ENCODE measurements around the gene CHMP1A.

The CHMP1A gene

GRCh38 chr16:89623511-89624261, 33.8 kb downstream of the CHMP1A start:
- no peak for DNase-seq (ENCODE audit: low spot score)

DNA sequence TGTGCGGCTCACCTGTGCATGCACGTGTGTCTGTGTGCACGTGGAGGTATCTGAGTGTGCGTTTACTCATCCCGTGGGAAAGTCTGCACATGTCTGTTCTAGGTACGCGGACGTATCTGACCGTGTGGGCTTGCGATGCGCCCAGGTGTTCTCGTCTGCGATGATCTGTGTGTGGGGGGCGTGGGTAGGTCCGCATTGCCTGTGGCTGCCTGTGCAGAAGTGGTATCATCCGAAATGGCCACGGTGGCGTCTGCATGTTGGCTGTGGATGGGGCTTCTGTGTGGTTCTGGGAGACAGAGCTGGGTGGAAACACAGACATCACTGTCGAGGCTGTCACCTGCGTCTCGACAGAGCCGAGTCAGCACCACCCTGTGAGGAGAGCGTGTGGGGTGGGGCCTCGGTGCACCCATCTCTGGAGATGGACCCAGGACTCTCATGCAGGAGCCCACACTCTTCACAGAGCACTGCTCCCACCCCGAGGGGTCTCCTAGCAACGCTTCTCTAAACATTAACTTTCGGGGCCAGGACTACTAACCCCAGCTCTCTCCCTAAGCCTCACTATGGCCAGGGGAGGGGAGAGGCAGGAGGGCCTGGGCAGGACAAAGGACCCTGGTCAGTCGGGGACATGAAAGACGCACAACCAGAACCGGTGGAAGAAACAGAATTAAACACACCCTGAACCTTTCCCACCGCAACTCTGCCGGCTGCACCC, 35.7 kb downstream of the CHMP1A start:
- DNase-seq (ENCODE audit: low spot score), result no peak

DNA sequence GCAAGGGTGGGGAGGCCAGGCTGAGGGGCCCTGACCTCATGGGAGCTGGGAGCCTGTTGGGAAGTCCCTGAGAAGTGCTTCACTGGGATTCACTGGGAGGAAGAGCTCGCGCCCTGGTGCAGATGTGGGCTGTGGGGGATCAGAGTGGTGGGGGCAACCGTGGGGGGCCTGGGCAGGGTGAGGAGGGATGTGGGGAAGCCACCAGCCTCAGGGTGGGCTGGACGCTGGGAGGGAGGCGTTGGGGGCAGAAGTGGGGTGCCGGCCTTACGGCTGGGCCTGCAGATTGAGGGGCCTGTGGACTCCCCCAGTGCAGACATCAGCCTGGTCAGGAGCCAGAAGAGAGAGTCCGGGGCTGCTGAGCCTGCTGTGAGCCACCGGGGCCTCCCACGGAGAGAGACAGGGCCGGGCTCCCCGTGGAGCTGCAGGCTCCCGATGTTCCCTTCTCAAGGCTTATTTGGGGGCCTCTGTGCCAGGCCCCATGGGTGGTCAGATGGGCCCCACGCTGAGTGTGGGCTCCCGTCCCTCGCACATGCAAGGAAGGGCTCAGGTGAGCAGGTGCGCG, 36.3 kb downstream of the CHMP1A start:
- DNase-seq (ENCODE audit: low spot score), result no peak

DNA sequence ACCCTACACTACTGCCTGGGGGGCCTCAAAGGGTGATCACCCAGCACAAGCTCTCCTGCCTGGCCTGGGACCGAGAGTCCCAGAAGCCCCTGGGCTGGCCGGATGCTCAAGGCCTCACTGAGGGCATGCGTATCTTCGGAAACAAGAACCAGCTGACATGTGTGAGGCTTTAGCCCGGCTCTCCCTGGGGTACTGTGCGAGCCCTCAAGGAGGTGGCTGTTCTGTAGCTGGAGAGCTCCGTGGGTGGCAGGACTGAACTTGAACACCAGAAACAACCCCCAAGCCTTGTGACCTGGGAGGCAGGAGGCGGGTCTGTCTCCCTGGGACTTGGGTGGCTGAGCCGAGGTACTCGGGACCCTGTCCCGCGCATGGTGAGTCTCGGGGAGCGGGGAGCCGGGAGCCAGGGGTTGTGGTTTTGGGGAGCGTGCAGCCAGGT, 37.1 kb downstream of the CHMP1A start:
- no peak for DNase-seq (ENCODE audit: low spot score)

- DNase-seq (ENCODE audit: low spot score), result no peak
Observed at GRCh38 chr16:89619840-89620239, 37.7 kb downstream of the CHMP1A start.

DNA sequence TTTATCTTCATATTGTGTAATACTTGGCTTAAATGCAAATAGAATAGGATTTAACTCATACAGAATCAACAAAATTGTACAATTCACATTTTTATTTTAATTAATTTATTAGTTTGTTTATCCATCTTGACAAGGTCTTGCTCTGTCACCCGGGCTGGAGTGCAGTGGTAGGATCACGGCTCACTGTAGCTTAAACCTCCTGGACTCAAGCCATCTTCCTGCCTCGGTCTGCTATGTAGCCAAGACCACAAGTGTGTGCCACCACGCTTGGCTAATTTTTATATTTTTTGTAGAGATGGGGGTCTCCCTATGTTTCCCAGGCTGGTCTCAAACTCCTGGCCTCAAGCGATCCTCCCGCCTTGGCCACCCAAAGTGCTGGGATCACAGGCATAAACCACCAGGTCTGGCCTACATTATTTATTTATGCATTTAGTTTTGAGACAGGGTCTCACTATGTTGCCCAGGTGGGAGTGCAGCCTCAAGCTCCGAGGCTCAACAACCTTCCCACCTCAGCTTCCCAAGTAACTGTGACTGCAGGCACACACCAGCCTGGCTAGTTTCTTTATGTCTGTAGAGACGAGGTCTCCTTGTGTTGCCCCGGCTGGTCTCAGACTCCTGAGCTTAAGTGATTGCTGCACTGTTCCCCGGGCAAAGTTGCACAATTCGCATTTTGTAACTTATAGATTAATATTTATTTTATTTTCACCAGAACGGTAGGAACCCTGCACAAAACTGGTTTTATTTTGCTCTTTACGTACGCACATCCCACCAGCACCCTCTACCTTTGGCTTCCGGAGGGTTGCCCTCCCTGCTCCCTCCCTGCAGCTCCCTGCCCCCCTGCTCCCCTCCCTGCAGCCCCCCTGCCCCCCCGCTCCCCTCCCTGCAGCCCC, 39.2 kb downstream of the CHMP1A start:
- no peak for DNase-seq (ENCODE audit: low spot score)

GRCh38 chr16:89617036-89617435, 40.5 kb downstream of the CHMP1A start:
- DNase-seq (ENCODE audit: low spot score), result no peak

GRCh38 chr16:89616623-89617022, 40.9 kb downstream of the CHMP1A start:
- DNase-seq (ENCODE audit: low spot score), result no peak

DNA sequence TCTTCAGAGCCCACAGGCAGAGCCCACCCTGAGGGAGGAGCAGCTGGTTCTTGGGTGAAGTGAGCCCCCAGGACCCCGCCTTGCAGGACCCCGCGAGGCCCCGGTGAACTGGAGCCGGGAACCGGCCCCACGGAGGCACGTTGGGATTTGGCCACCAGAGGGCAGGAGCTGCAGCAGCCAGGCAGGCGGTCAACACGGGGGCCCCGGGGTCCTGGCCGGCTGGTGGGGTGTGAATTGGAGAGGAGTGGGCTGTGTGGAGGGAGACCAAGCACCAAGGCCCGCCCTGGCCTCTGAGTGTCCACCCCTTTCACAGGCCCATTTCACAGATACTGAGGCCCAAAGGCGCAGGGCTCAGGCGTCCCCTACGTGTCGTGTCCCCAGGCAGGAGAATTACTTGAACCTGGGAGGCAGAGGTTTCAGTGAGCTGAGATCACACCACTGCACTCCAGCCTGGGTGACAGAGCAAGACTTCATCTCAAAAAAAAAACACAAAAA, 41.9 kb downstream of the CHMP1A start:
- peak; percentile 87 for DNase-seq (ENCODE audit: low spot score)

DNA sequence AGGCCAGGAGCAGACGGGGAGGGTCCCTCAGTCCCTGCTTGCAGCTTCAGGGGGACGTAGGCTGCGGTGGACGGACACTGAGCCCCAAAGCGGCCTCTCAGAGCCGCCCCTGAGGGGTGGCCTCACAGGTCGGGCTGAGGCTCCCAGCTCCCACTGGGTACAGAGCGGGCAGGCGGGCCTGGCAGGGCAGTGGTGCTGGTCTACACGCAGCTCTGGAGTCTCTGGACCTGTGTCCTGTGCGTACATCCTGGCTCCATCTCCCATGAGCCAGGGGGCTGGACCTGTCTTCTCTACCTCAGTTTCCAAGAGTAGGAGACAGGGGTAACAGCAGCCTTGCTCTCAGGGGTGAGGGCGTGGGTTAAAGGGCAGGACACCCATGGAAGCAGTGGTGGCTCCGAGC, 42.3 kb downstream of the CHMP1A start:
- DNase-seq (ENCODE audit: low spot score), result no peak

DNA sequence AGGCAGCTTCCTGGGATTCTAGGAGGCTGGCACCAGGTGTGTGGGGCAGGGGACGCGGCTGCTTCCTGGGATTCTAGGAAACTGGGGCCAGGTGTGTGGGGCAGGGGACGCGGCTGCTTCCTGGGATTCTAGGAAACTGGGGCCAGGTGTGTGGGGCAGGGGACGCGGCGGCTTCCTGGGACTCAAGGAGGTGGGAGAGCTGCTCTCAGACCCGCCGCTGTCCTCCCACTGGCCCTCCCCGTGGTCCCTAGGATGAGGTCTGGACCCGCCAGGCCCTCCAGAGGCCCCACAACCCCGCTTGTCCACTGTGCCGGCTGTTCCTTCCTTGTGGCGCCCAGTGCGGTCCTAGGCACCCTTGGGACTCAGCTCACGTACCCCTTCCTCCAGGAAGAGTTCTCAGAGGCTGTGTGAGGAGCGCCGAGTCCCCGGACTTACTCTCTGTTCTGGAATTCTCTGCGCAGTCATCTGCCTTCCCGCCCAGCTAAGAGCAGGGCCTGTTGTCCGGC, 43.5 kb downstream of the CHMP1A start:
- DNase-seq (ENCODE audit: low spot score), result no peak

GRCh38 chr16:89613231-89613953, 44.1 kb downstream of the CHMP1A start, which contains the start of gene DPEP1:
TSS of gene DPEP1 (plus strand) at chr16:89613642. CDS start at chr16:89630411, 16,769 bp downstream.
- DNase-seq (ENCODE audit: low spot score), result no peak

- no peak for DNase-seq (ENCODE audit: low spot score)
Observed at GRCh38 chr16:89612415-89613166, 44.9 kb downstream of the CHMP1A start.

DNA sequence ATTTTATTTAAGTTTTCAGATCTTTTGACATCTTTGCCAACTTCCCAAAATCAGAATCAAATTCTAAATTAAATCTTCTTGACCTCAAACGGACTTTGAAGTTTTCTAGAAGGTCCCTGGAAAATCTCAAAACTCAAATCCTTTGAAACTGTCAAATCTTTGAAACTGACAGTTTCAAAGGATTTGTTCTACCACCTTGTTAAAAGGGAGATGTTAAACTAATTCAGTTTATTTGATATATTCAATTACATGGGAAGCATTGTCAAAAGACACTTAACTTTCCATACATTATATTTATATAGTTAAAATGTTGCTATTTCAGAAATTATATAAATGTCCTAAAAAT, 47.4 kb downstream of the CHMP1A start:
- no peak for DNase-seq (ENCODE audit: low spot score)

DNA sequence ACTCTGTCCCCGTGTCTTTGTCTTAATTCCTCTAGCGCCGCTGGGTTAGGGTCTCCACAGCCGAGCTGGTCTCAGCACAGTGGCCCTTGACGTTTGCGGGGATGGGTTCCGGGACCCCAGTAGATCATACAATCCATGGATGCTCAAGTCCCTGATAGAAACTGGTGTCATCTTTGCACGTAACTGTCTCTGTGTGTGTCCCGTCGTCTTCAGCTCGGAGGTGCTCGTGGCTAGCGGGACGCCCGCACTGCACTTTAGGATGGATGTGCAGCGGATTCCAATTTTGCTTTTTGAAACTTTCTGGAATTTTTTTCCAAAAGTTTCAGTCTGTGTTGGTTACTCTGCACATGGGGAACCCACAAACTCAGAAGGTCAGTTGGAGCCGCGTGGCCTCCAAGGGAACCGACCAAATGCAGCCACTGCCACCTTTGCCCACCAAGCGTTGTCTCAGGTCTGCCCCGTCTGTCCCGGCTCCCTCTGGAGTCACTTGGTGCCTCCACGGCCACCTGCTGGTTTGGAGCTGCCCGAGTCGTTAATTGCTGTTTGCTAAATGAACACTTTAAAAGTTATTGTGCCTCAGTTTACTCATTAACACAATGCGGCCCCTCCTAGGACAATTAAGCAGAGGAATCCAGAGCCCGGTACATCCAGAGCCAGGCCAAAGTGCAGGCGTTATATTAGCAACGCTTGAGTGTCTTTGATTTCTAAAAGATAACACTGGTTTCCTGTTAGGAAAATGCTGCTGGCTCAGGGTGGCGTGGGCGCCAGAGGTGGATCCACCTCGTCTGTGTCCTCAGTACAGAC, 49.4 kb downstream of the CHMP1A start:
- DNase-seq (ENCODE audit: low spot score), result no peak

GRCh38 chr16:89607453-89607852, 50.1 kb downstream of the CHMP1A start:
- DNase-seq (ENCODE audit: low spot score), result no peak

DNA sequence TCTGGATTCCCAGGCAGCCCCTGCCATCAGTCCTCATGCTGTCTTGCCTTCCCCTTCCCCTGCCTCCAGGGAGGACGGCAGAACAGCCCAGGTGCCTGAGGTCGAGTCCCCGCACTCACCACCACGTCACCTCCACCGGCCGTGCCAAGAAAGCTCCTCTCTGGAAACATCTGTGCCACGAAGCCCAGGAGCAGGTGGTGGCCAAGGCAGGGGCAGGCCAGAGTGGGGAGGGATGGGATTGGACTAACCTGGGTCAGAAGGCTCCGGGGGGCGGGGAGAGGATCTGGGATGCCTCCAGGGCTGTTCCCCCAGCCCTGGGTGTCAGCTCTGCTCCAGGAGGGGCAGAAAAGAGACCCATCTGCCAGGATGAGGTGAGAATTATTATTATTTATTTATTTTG, 51.5 kb downstream of the CHMP1A start:
- no peak for DNase-seq (ENCODE audit: low spot score)

- DNase-seq (ENCODE audit: low spot score), result no peak
Observed at GRCh38 chr16:89605186-89605970, 52.1 kb downstream of the CHMP1A start.

DNA sequence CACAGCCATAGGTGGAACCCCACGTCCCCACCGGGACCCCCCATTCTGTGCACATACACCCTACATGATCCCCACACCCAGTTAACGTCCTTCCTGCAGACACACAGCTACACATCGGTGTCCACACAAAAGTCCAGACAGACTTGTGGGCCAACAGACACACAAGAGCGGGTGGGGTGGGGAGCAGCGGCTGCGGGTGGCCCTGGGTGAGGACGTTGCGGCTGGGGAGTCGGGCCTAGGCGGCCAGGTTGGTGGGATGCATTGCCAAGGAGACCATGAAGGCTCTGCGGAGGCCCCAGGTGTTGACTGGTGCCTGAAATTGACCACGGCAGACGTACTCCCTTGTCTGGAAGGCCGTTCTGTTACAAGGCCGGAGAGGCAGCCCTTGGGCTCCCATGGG, 52.7 kb downstream of the CHMP1A start:
- DNase-seq (ENCODE audit: low spot score), result peak; percentile 38
